NCI-H187 treated with DMSO at 0.1 percent for 48 hours (cell line): ENCODE results near the gene FICD.
A peak's percentile ranks its signal among the peaks of the same experiment; 100 is the strongest.
"Not testable (repeated sequence)": the region's sequence is repeated elsewhere in the genome, so short reads cannot be mapped to it uniquely, and the experiment has no call there.

Source experiments
- DNase-seq: peaks from one replicate; lab custom pipeline; 2025; lab: John Stamatoyannopoulos, UW

FICD gene

GRCh38 chr12:108538146-108538545 is 23.1 kb downstream of the FICD start:
- no peak for DNase-seq

DNA sequence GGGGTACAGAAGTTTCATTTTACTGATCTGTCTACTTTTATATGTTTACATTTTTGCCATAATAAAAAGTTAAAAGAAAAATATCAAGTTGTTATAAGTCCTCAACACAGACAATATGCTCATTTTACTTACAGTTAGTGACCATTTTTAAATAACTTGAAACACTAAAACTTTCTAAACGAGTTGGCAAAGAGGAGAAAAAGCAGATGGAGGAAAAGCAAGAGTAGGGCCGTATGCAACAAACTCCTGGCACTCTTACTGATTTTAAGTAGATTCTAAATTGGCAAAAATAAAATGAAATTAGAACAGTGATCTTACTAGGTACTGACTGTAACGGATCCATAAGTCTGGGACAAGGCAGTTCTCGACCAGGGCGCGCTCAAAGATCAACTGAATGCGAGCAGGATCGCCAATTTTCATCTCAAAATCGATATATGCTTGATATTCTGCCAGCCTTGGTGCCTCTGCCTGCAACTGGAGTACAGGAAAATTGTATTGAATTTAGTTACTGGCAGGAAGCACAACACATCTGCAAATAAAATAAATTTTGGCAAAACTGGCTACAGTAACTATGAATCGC is 23.6 kb downstream of the FICD start:
- no peak for DNase-seq

GRCh38 chr12:108542320-108542719 is 27.2 kb downstream of the FICD start:
- DNase-seq: no peak

GRCh38 chr12:108543652-108544051 is 28.6 kb downstream of the FICD start:
- no peak for DNase-seq

- DNase-seq: no peak
Observed at GRCh38 chr12:108547686-108548085, 32.6 kb downstream of the FICD start.

- DNase-seq: no peak
Observed at GRCh38 chr12:108548954-108549521, 34.0 kb downstream of the FICD start.

DNA sequence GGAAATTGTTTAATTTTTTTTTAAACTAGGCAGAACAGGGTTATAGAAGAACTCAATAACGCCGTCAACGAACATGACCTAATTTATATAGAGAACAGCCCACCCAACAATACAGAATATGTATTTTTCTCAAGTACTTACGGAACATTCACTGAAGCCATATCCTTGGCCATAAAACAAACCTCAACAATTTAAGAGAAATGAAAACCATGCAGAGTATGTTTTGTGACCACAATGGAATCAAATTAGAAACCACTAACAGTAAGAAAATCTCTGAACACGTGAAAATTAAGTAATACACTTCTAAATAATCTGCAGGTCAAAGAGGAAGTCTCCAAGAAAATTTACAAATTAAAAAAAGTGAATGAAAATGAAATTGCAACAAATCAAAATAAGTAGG is 36.5 kb downstream of the FICD start:
- no peak for DNase-seq

DNA sequence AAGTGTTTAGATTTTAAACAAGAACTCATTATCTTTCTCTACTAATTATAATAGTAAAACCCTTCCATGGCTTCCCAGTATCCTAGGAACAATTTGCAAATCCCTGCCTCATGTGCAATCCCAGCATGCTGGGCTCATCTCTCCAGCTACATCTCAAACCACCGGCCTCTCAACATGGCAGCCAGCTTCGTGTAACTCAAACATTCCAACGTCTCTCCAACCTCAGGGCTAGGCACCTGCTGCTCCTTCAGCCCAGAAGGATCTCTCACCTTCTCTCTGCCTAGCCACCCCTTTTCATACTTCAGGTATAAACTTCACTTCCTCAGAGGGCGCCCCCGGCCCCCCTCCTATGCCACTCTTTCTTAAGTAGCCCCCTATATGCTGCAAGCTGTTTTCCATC is 38.7 kb downstream of the FICD start:
- no peak for DNase-seq

DNA sequence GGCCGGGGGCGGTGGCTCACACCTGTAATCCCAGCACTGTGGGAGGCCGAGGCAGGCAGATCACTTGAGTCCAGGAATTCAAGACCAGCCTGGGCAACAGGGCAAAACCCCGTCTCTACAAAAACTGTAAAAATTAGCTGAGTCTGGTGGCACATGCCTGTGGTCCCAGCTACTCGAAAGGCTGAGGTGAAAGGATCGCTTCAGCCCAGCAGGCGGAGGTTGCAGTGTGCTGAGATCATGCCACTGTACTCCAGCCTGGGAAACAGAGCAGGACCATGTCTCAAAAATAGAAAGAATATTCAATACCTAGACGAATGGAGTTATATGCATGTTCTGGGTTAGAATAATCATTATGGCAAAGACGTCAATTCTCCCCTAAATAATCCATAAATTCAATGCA is 40.3 kb downstream of the FICD start:
- not testable (repeated sequence) for DNase-seq

DNA sequence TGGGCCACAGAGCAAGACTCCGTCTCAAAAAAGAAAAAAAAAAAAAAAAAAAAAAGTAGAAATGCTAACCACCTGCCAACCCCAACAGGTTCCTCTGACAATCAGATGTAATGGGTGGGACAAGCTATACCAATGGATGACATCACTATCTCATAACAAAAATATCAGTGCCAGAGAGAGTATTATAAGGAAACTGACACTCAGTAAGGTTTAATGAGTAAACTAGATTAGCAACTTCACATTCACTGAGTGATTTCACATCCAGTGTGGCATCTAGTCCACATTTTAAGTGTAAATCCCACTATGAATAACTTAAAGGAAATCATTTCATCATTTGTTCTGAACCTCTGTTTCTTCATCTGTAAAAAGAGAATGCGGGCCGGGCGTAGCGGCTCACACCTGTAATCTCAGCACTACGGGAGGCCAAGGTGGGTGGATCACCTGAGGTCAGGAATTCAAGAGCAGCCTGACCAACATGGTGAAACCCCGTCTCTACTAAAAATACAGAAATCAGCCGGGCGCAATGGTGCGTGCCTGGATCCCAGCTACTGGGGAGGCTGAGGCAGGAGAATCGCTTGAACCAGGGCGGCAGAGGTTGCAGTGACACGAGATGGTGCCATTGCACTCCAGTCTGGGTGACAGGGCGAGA is 44.1 kb downstream of the FICD start:
- DNase-seq: no peak

DNA sequence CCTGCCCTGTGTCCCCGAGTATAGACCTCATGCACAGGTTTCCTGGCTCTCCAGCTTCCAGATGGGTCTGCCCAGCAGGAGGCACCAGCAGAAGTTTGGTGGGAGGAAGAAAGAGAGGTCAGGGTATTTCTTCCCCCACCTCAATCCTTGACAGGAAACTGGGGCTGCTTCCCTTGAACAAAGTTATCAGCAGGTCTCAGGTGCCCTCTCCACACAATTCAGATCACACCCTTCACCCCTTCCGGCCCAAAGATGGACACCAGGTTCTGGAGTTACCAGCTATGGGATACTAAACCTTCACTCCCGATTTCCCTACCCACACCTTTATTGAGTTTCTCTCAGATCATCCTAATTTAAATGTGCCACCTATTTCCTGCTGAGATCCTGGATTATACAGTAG is 44.7 kb downstream of the FICD start:
- no peak for DNase-seq

- no peak for DNase-seq
Observed at GRCh38 chr12:108560321-108560721, 45.2 kb downstream of the FICD start.

DNA sequence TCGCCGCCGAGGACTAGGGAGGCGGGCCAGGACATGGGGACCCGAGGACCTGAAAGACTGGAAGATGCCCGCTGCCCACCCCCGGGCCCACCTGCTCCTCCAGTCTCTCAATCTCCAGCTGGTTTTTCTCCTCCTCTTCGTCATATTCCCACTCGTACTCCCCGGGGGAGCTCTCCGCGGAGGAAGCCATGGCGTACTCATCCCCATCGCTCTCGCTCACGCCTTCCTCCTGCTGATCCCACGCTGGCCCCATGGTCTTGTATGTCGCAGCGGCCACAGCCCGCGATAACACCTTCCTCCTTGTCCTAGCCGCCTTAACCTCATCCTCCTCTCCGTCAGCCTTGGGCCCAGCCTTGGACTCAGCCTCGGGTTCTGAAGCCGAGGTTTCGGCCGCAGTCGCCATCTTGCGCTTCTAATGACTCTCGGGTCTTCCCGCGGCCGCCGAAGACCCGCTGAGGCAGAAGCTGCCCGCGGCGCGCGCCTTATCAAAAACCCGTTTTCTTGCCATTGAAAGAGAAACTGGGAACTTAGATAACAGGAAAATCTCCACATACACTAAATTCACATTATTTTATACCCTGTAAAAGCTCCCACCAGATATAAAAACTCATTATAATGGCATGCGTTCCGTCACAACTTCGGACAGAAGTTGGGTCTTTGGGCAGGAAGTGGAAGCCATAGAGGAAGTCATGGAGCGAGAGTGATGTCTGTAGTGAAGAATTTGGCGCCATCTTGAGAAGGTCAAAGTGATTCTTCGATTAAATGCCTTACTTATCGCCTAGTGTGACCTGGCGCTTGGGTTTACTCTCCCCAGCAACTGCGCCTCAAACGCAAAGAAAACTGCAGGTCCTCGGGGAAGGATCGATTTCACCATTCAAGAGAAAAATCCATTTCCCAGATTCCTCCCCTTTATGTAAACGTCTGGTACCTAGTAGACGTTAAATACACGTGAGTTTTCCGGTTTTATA is 46.0 kb downstream of the FICD start, which contains the start of gene SART3:
Gene SART3, minus strand, starts transcription at position 422 of the 968 bp plus-strand sequence. Its CDS starts 19 bp downstream, at position 403.
- peak; percentile 88 for DNase-seq

- no peak for DNase-seq
Observed at GRCh38 chr12:108561852-108562347, 46.8 kb downstream of the FICD start.

- DNase-seq: peak; percentile 90
Observed at GRCh38 chr12:108562348-108563135, 47.5 kb downstream of the FICD start, which contains the start of gene ISCU. ISCU (plus strand) TSS chr12:108562596; CDS start chr12:108562623, 27 bp downstream.

- peak; percentile 47 for DNase-seq
Observed at GRCh38 chr12:108563136-108563803, 48.2 kb downstream of the FICD start.

GRCh38 chr12:108563804-108564151 is 48.7 kb downstream of the FICD start:
- DNase-seq: no peak

DNA sequence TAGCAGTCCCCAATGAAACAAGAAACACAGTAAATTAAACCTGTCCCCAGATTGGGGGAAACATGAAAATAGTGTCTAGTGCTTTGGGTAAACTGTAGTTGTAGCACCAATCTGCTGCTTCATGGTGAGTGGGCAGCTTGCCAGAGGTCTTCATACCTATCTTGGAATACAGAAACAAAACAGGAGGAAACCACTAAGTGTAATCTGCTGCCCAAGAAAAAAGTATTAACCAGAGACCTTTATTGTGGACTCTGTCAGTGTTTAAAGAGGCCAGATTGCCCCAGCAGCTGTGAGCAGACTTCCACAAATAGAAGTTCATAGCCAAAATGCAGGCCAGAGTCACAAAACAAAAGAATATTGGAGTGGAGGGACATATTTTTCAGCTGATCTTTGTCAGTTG is 49.6 kb downstream of the FICD start:
- DNase-seq: no peak

DNA sequence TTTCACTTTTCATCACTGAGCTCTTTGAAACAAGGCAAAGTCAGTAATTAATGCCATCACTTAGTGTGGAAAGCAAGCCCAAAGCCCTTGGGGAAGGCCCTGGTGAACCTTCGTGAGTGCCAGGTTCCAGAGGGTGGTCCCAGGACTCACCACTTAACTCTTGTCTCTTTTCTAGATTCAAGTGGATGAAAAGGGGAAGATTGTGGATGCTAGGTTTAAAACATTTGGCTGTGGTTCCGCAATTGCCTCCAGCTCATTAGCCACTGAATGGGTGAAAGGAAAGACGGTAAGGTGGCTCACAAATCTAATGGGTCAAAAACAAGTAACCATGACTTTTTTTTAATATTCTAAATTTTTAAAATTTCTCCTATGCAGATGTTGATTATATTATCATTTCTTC is 50.1 kb downstream of the FICD start:
- no peak for DNase-seq

DNA sequence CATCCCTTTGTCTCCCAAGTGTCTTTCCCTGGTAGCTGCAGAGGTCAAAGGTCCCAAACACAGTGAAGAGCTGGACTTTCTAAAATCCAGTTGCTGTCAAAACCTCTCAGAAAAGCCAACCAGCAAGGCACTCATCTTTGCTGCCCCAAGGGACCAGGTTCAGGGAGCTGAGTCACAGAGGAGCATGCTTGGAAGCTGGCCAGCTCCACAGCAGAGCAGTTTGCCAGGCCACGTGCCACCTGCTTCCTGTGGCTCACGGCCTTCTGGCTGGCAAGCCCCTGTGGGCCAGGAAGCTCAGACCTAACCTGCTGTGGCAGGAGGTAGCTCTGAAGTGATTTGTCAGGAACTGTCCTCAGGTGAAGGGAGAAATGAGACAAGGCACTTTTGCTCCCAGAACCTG is 50.9 kb downstream of the FICD start:
- DNase-seq: no peak

DNA sequence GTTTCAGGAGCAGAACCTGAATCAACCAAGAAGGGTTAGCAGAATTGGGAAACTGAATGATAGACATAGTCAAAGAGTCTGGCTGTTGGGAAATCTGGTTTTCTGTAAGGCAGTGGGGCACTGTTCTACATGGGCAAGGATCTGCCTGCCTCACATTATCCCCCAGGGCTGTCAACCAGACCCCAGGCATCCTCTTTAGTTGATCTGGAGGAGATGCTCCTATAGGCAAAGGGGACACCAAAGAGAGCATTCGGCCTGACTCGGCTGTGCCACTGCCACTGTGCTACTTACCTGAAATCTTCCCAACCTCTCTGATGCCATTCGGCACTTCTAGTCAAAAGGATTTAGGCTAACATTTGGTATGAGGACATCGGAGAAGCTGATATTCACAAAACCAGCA is 51.4 kb downstream of the FICD start:
- DNase-seq: no peak
